Transverse colon (tissue), 4 donors: ENCODE measurements around the gene UBL5.

ENCODE experiments used
- EP300 ChIP-seq: sonication (generic); formaldehyde crosslinking; IDR thresholded peaks from one replicate; pipeline ENCODE4 v1.6.1; 2017; ENCODE audit warnings: antibody characterized with exemption, low read depth
- POLR2A ChIP-seq: fragments of 450-650 bp; IDR thresholded peaks from one replicate; pipeline ENCODE4 v1.6.1; 2016; ENCODE audit warnings: antibody characterized with exemption, mild to moderate bottlenecking, moderate library complexity
- POLR2AphosphoS5 ChIP-seq, 3 donors: sonication (generic); formaldehyde crosslinking; IDR thresholded peaks; one replicate each; pipeline ENCODE4 v1.6.1; 2016; ENCODE audit warnings: antibody characterized with exemption in 3 of 3
- TF ChIP-seq, protein P1 (sequence below), 5 experiments: fragments of 200-600 bp in 3 of 5; fragments of 450-650 bp in 2 of 5; sonication (generic) in 3 of 5; IDR thresholded peaks; 1 replicate in 2 of 5; 2 replicates in 3 of 5; pipeline ENCODE4 v1.5.1; 2016 to 2017; ENCODE audit warnings: antibody characterized with exemption in 5 of 5, inconsistent platforms in 3 of 5, mild to moderate bottlenecking in 2 of 5, moderate library complexity in 1 of 5

DNA sequence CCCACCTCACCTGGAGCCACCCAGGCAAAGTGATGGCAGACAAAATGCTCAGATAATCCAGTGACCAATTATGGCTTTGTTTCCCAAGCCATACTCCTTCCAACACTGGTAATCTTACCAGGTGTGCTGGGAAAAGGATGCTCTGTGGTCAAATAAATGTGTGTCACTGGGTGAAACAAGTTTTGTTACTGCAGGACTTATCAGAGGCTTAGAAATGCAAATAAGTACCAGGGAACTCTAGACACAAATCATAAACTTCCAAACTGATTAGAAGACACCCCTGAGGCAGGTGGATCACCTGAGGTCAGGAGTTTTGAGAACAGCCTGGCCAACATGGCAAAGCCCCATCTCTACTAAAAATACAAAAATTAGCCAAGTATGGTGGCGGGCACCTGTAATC is 33.8 kb downstream of the UBL5 start:
- TF ChIP-seq, protein P1, sequence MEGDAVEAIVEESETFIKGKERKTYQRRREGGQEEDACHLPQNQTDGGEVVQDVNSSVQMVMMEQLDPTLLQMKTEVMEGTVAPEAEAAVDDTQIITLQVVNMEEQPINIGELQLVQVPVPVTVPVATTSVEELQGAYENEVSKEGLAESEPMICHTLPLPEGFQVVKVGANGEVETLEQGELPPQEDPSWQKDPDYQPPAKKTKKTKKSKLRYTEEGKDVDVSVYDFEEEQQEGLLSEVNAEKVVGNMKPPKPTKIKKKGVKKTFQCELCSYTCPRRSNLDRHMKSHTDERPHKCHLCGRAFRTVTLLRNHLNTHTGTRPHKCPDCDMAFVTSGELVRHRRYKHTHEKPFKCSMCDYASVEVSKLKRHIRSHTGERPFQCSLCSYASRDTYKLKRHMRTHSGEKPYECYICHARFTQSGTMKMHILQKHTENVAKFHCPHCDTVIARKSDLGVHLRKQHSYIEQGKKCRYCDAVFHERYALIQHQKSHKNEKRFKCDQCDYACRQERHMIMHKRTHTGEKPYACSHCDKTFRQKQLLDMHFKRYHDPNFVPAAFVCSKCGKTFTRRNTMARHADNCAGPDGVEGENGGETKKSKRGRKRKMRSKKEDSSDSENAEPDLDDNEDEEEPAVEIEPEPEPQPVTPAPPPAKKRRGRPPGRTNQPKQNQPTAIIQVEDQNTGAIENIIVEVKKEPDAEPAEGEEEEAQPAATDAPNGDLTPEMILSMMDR (IDR thresholded peaks at IDR 0.05), result no peak
- no peak for TF ChIP-seq POLR2A
- no peak for TF ChIP-seq EP300
- TF ChIP-seq POLR2AphosphoS5 (IDR thresholded peaks at IDR 0.05), result no peak
